Adipose tissue (tissue), 3 donors: ENCODE data around the gene HOXA13. TPM values are rescaled to one million over a fixed set of nuclear protein-coding genes. Genes with fewer than 3 reads are reported as not detected.

ENCODE experiments used
- H3K27ac ChIP-seq: one replicate; pipeline ENCODE4 v1.5.1; 2013; ENCODE audit warnings: low read depth, low read length
- WGBS, 3 donors: extraction: QIAGEN DNeasy Blood & Tissue Kit; methylation state at CpG; one replicate each; pipeline ENCODE4 v1.1.7; 2013; 5-methylcytosine and 5-hydroxymethylcytosine counted together
- polyA plus RNA-seq, 3 donors: library from polyadenylated mRNA; stranded (reverse); fragments of 200-250 nt; gene quantifications; one replicate each; pipeline ENCODE4 v1.2.3, GENCODE V29; 2013
- donor health status: healthy with polysubstance abuse.
- donor health status: Bipolar disorder and iron deficiency.
- donor health status: healthy.

The HOXA13 gene
- polyA plus RNA-seq, 3 donors: 0.03 to 0.37 TPM; not detected in 1

DNA sequence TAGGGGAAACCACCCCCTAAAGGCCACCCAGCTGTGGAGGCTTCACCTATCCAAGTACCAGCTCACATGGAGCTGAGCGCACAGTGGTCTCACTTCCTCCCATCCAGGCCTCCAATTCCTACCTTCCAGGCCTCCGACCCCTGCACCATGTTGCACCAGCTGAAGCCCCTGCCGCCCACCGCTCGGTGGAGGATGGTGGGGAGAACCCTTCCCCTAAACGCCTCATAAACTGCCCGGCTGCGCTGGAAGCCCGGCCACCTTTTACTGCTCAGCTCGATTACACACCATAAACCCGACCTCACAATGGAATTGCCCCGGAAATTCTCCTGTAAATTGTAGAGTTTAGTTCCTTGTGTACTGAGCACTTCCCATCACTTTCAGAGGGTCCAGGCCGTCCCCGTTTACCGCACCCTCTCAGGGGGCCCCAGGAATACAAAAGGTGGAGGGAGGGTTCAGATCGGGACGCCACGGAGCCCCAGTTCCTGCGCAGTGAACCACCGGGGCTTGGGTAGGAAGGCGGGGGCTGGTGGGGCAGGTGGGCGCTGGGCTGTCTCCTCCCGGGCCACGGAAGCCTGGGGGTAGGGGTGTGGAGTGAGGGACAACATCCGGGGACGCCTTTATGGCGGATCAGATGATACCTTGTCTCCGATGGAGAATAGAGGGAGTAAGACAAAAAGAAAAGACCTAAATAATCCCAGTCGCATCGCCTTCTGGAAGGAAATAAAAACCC lies 42.0 kb downstream of the HOXA13 start:
- WGBS, 3 donors: 14 to 60% (median 29%) methylated on average over 30 of the region's 30 CpGs
- H3K27ac ChIP-seq: no peak overlapping the region

DNA sequence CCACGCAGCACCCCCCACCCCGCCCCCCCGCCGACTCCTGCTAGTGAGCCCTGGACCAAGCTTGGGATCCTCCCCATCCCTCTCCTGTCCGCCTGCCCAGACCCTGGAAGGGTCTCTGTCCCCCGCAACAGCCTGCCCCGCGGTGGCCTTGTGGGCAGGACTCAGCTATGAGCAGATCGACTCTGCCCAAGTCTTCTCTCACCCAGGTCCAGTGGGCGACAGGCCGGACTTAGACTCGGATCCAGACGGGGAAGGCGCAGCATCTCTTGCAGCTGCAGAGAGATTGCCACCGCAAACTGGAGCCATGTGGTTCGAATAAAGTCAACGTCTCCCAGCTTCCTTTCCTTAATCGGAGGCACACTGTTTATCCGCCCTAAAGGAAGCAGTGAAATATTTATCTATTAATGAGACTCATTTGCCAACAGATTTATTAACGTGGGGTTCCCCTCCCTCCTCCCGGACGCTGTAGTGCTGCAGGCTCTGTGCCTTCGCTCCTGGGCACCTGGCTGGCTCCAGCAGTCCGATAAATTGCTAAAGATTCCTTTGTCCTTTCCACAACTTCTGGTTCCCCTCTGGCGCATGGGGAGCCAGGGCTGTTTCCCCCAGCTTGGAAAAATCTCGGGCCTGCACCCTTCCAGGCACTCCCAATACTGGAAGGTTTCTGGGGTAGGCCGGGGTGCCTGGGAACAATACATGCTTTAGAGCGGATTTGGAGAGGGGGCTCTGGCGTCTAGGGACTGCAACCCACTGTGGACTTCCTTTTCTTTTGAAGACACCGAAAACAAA lies 42.8 kb downstream of the HOXA13 start:
- WGBS, 3 donors: 13 to 23% (median 16%) methylated on average over 30 of the region's 30 CpGs
- H3K27ac ChIP-seq: no peak overlapping the region

DNA sequence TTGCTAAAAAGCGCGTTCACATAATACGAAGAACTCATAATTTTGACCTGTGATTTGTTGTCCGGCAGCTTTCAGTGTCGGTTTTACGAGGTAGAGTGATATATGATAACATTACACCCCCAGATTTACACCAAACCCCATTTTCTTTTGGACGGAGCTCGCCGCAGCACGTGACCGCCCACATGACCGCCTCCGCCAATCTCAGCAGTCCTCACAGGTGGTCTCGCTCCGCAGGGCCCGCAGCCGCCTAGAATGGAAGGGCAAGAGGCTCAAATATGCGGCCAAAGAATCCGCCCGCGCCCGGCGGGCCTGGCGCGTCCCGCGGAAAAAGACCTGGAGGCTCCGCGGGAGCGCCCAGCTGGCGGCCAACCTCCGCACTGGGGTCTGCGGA lies 43.4 kb downstream of the HOXA13 start, which contains the start of gene HOXA7:
Gene HOXA7, minus strand, starts transcription at position 168 of the 391 bp plus-strand sequence. Its CDS starts 130 bp downstream, at position 38.
- 0 to 4% (median 1%) methylated on average over 33 of the region's 33 CpGs for WGBS, 3 donors
- H3K27ac ChIP-seq: no peak within 1 kb of the TSS

- no peak overlapping the region for H3K27ac ChIP-seq
- 1 to 3% (median 2%) methylated on average over 63 of the region's 63 CpGs for WGBS, 3 donors
These were observed 43.9 kb downstream of the HOXA13 start for GRCh38 chr7:27155816-27156507.

DNA sequence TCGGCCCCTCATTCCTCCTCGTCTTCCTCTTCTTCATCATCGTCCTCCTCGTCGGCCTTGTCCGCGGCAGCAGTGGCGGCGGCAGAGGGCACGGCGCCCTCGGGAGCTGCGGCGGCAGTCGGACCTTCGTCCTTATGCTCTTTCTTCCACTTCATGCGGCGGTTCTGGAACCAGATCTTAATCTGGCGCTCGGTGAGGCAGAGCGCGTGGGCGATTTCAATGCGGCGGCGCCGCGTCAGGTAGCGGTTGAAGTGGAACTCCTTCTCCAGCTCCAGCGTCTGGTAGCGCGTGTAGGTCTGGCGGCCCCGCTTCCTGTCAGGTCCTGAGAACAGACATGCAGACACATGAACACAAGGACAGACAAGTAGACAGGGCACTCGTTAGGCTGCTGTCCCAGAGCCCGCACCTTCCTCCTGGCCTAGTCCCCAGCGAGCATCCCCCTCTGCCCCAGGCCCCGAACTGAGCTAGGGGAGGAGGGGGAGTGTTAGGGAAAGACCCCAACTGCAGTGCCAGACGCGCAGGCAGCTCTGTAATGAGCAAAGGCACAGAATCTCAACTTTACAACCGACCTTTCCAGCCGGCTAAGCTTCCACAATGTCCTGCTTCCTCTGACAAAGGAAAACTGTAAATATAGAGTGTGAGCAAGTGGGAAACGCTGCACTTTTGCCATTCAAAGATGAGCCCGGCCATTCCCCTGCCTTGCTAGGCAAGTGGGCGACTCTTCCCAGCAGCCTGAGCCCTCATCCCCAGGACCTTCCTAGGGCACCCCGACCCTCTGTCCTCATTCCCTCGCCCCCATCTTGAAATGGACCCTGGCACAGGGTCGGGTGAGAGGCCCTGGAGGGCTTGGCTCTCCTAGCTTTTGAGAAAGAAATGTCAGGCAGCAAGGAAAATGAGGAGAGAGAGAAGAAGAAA lies 44.7 kb downstream of the HOXA13 start:
- no peak overlapping the region for H3K27ac ChIP-seq
- WGBS, 3 donors: 13 to 38% (median 24%) methylated on average over 48 of the region's 48 CpGs

DNA sequence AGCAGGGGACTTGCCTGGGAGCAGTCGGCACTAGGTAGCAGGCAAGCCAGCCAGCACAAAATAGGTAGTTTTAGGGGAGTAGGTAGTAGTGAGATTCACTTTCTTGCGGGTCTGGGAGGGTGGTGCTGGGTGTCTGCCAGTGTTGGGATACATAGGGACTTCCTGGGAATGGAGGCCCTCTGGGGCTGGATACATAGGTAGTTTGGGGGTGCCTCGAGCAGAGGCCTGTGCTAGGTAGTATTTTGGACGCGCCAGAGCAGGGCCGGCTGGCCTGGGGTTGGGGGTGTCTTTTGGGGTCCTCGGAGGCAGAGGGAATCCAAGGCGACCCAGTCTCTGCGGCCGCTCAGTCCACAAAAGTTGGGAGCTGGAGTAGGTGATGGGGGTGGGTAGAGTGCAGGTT lies 45.5 kb downstream of the HOXA13 start:
- H3K27ac ChIP-seq: no peak overlapping the region
- 27 to 66% (median 59%) methylated on average over 10 of the region's 10 CpGs for WGBS, 3 donors

DNA sequence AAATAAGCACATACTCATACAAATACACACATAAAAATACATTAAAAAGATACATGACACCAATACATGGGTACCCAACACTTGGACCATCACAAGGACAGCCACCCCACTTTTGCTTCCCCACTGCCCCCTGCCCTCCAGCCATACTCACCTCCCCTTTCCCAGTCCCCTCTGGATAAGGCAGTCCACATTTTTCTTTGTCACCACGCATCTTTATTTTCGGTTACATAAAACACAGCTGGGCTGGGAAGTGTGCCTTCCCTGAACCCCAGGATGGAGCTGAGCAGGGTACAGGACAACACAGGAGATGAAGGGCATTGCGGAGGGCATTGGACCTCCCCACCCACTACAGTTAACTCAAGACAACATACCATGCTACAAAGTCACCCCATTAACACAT lies 46.4 kb downstream of the HOXA13 start:
- 34 to 79% (median 78%) methylated on average over 3 of the region's 3 CpGs for WGBS, 3 donors
- no peak overlapping the region for H3K27ac ChIP-seq

DNA sequence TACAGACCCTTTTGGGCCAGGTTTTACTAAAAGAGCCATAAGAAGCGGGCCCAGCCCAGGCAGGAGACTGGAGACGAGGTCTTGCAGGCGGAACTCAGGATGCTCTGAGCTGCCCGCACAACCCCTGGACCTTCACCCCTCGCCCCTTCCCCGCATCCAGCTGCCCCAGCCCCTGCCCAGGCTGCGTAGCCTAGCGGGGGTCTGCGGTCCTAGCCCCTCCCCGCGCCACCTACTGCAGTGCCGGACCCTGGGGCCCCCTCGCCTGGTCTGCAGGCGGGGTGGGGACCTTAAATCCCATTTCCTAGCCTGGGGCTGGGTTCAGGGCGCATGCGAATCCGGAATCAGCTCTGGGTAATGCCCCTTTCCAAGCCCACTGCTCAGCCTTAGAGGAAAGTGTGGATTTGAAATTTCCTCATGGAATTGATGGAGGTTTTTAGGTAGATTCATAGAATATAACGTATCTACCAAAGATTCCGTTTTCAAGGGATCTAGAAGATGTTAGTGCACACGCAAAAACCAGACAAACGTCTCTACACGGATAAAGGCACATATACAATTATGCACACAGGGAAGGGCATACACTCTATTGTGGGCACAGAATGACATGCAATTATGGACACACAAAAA lies 47.0 kb downstream of the HOXA13 start:
- no peak overlapping the region for H3K27ac ChIP-seq
- WGBS, 3 donors: 15 to 32% (median 27%) methylated on average over 22 of the region's 22 CpGs

DNA sequence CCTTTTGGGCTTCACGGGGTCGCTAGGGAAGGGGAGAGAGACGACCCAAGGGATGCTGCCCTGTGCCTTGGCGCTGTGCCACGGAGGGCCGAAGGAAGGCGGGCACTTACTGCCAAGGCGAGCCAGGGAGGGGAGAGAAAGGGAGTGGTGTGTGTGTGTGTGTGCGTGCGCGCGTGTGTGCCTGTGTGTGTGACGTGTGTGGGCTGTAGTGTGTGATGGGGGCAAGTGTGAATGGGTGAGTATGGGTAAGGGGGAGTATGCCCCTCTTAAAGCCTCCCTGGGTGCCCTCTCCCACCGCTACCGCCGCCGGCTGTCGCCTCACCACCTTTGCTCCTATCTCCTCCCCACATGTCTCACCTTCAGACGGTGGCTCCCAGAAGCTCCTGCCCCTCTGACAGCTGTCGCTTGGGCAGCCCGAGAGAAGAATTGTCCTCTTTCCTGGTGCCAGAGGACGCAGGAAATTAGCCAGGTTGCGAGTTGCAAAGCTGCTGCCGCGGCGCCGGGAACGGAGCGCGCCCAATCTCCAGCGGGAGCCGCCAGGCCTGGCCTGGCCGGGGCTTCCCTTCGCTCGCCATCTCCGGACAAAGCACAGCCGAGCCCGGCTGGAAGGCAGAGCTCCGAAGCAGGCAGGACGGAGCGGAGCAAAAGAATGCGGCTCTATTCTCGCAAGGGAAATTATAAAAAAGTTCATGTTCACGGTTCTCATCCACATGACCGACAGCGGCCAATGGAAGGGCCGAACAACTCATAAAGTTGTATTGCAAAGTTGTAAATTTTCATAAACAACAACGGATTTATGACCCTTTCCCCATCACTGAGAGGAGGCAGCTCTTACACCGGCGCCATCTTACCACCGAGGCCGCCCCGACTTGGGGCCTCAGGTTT lies 47.7 kb downstream of the HOXA13 start, which contains the start of gene HOXA3:
Gene HOXA3, minus strand, starts transcription at position 653 of the 885 bp plus-strand sequence. CDS start 41,943 bp downstream, outside the sequence.
- 2 to 6% (median 5%) methylated on average over 50 to 51 of the region's 53 CpGs for WGBS, 3 donors
- H3K27ac ChIP-seq: no peak within 1 kb of the TSS

GRCh38 chr7:27151341-27151930 lies 48.5 kb downstream of the HOXA13 start:
- no peak overlapping the region for H3K27ac ChIP-seq
- 1 to 6% (median 4%) methylated on average over 27 of the region's 27 CpGs for whole genome bisulfite sequencing, 3 donors

DNA sequence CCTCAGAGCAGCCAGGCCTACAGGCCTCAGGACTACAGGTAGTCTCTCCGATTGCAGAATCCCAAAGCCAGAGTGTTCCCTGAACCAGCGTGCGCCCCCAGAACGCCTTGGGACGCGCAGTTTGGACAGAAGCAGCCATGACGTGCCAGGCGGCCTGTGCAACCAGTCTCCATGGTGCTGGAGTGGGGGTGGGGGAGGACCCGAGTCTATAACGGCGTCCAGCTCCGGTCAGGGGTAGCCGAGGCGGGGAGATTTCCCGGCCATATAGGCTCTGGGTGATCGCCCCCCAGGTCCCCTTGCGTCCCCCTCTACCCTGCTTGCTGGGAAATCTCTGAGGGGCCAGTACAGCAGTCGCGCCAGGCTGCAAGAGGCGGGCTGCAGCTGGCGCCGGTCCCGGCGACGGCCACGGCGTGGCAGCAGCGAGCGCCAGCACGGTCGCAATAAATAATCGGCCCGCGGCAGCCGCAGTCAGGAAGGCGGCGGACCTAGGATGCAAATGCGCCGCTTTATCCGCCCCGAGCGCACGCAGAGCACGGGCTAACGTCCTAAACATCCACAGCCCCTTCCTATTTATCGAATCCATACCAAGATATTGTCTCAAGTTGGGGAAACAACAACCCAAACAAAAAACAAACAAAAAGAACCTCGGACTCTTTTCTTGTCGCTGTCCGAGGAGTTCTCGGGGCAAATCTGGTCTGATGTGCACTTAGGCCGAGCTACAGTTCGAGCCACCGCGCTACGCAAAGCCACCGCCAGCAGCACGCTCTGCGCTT lies 49.1 kb downstream of the HOXA13 start:
- 0 to 3% (median 1%) methylated on average over 48 to 58 of the region's 58 CpGs for WGBS, 3 donors

DNA sequence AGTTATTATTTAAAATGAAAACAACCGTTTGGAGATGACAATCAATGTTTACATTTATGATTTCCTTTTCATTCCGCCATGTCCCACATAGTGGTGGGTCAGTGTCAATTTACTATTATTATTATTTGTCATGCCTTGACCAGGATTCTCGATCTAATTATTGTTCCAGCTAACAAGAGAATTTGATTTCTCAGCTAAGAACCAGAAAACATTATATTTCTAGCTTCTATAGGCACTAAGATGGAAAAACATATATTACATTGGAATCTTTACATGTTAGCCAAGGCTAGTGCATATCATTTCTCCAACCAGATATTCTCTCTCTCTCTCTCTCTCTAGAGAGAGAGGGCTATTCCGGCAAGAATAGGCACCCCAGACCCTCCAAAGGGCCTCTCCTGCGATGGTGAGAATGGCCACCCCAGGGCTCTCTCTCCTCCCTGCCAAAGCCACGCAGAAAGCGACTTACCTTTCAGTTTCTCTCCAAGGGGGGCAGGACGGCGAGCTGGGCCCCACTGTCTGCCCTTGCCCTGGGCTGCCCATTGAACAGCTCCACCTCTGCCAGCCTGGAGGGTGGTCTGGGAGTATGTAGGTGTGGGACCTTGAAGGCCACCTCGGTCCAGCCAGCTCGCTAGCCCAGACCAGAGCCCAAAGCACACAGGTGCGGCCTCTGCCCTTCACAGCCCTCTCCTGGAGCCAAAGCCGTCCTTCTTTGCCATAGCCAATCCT lies 49.9 kb downstream of the HOXA13 start:
- 24 to 45% (median 37%) methylated on average over 13 of the region's 13 CpGs for WGBS, 3 donors
- no peak overlapping the region for H3K27ac ChIP-seq

More for the DNA sequence above, 49.1 kb downstream of the HOXA13 start:
- no peak overlapping the region for H3K27ac ChIP-seq

GRCh38 chr7:27148756-27149641 lies 50.9 kb downstream of the HOXA13 start:
- WGBS, 3 donors: 16 to 38% (median 18%) methylated on average over 30 of the region's 30 CpGs
- H3K27ac ChIP-seq: no peak overlapping the region
